Measurements from ENCODE around the gene RPL39. TPM values are rescaled to one million over a fixed set of nuclear protein-coding genes. Genes with fewer than 3 reads are reported as not detected.
"Not testable (repeated sequence)": the region's sequence is repeated elsewhere in the genome, so short reads cannot be mapped to it uniquely, and the experiment has no call there.

The RPL39 gene
- 1,850 and 2,813 TPM in 2 replicates for total RNA-seq (2014; rRNA removed; shearing (Covaris generic))

DNA sequence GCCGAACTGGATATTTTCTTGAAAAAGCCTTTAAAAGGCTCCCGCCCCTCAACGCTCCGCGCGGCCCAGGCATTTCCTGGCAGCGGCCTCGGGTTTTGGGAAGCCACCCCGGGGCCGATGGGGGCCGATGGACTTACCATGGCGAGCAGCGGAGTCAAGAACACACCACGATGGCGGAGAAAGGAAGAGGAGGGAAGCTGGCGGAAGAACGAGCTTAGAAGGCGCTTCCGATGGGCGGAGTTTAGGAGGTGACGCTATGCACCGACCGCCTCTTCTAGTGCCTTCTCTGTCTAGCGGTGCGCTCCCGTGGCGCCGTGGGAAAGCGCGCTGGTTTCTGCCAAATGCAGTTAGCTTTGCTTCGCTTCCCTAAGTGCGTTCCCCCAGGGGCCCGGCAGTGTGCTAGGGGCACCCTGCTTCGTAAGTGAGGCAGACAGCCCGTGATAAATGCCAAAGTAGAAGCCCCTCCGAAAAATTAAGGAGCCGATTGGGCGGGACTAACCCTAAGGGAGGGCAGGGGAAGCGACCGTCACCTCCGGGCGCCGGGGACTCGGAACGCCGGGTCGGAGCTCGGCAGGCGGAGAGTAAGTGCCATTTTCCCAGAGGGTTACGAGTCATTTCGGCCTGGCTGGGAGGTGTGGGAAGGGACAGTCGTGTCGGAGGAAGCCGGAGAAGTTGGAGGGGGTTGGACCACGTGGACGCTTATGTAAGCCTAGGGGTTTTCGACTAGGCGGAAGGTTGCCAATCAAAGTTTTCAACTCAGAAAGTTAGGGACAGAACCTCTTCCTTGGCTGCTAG lies at the start of gene RPL39:
Gene RPL39, minus strand, starts transcription at position 194 of the 795 bp plus-strand sequence. Its CDS starts 54 bp downstream, at position 140.
- peak; percentile 91 for DNase-seq (ENCODE audit: low spot score)
- in situ Hi-C loops (cut with HindIII; ENCODE audit: low sequenced_read_pairs) = no loop called here

GRCh38 chrX:119833905-119834304 lies 42.5 kb upstream of the RPL39 start:
- no peak for DNase-seq (ENCODE audit: low spot score)
- in situ Hi-C loops (cut with HindIII; ENCODE audit: low sequenced_read_pairs) = no loop called here

- no peak for DNase-seq (ENCODE audit: low spot score)
- in situ Hi-C loops (cut with HindIII; ENCODE audit: low sequenced_read_pairs) = no loop called here
These were observed 37.0 kb upstream of the RPL39 start for GRCh38 chrX:119828446-119828845.

GRCh38 chrX:119826399-119826959 lies 35.0 kb upstream of the RPL39 start:
- DNase-seq (ENCODE audit: low spot score) = no peak
- in situ Hi-C loops (cut with HindIII; ENCODE audit: low sequenced_read_pairs) = no loop called here

DNA sequence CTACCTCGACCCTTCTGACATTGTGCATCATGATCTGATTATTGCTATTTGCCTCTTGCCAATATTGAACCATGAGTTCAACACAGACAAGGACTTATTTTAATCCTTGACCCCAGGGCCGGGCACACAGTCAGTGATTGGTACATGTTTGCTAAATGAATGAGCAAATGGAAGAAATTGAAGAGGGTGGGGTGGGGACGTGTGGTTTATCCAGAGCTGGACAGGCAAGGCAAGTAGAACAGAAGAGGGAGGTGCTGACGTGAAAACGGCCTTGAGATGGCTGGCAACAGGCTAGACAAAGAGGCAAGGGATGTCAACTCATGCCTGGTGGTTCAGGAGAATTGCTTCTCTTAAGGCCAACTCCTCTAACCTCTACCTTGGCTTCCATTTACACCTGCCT lies 32.8 kb upstream of the RPL39 start:
- DNase-seq (ENCODE audit: low spot score); in situ Hi-C loops (cut with HindIII; ENCODE audit: low sequenced_read_pairs): not testable (repeated sequence)

DNA sequence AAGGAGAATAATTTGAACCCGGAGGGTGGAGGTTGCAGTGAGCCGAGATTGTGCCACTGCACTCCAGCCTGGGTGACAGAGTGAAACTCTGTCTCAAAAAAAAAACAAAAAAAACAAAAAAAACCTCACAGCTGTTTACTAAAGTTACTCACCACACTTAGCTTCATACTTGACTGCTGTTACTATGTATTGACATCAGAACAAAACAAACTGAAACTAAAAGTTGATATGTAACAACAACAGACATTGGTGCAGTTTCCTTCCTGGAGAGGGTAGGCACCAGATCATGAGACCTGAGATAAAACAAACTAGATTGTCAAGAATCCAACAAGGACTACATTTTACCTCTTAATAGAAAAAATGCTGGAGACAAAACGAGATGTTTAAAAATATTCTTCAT lies 30.3 kb upstream of the RPL39 start:
- in situ Hi-C loops (cut with HindIII; ENCODE audit: low sequenced_read_pairs); DNase-seq (ENCODE audit: low spot score): not testable (repeated sequence)

DNA sequence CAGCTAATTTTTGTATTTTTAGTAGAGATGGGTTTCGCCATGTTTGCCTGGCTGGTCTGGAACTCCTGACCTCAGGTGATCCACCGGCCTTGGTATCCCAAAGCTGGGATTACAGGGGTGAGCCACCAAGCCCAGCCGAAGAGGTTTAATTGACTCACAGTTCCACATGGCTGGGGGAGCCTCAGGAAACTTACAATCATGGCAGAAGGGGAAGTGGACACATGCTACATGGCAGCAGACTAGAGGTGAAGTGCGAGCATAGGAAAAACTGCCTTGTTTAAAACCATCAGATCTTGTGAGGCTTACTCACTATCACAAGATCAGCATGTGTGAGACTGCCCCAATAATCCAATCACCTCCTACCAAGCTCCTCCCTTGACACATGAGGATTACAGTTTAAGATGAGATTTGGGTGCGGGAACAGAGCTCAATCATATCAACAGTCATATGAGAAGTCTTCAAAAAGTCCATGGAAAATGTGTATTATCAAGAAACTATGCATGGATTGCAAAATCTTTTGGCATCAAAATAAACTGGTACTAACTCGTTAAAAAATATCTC lies 25.8 kb upstream of the RPL39 start:
- DNase-seq (ENCODE audit: low spot score) = no peak
- in situ Hi-C loops (cut with HindIII; ENCODE audit: low sequenced_read_pairs) = no loop called here

GRCh38 chrX:119816300-119816699 lies 24.9 kb upstream of the RPL39 start:
- no peak for DNase-seq (ENCODE audit: low spot score)
- in situ Hi-C loops (cut with HindIII; ENCODE audit: low sequenced_read_pairs) = no loop called here

DNA sequence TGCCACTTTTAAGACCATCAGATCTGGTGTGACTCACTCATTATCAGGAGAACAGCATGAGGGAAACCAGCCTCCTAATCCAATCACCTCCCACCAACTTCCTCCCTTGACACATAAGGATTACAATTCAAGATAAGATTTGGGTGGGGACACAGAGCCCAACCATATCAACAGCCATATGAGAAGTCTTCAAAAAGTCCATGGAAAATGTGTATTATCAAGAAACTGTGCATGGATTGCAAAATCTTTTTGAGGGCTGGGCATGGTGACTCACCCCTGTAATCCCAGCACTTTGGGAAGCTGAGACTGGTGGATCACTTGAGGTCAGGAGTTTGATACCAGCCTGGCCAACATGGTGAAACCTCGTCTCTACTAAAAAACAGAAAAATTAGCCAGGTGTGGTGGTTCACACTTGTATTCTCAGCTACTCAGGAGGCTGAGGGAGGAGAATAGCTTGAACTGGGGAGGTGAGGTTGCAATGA lies 17.8 kb upstream of the RPL39 start:
- no peak for DNase-seq (ENCODE audit: low spot score)
- in situ Hi-C loops (cut with HindIII; ENCODE audit: low sequenced_read_pairs) = no loop called here

DNA sequence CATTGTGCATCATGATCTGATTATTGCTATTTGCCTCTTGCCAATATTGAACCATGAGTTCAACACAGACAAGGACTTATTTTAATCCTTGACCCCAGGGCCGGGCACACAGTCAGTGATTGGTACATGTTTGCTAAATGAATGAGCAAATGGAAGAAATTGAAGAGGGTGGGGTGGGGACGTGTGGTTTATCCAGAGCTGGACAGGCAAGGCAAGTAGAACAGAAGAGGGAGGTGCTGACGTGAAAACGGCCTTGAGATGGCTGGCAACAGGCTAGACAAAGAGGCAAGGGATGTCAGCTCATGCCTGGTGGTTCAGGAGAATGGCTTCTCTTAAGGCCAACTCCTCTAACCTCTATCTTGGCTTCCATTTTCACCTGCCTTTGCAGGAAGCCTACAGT lies 17.0 kb upstream of the RPL39 start:
- DNase-seq (ENCODE audit: low spot score); in situ Hi-C loops (cut with HindIII; ENCODE audit: low sequenced_read_pairs): not testable (repeated sequence)

DNA sequence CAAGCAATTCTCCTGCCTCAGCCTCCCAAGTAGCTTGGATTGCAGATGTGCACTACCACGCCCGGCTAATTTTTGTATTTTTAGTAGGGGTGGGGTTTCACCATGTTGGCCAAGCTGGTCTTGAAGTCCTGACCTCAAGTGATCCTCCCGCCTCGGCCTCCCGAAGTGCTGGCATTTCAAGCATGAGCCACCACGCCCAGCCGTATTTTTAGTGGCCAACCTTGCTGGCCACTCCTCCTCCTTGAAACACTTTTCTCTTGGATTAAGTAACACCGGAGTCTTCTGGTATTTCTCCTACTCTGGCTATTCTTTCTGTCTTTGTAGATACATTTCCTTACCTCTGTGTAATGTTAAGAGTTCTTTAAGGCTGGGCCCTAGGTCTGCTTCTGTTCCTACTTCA lies 11.1 kb upstream of the RPL39 start:
- in situ Hi-C loops (cut with HindIII; ENCODE audit: low sequenced_read_pairs) = no loop called here
- DNase-seq (ENCODE audit: low spot score) = no peak

DNA sequence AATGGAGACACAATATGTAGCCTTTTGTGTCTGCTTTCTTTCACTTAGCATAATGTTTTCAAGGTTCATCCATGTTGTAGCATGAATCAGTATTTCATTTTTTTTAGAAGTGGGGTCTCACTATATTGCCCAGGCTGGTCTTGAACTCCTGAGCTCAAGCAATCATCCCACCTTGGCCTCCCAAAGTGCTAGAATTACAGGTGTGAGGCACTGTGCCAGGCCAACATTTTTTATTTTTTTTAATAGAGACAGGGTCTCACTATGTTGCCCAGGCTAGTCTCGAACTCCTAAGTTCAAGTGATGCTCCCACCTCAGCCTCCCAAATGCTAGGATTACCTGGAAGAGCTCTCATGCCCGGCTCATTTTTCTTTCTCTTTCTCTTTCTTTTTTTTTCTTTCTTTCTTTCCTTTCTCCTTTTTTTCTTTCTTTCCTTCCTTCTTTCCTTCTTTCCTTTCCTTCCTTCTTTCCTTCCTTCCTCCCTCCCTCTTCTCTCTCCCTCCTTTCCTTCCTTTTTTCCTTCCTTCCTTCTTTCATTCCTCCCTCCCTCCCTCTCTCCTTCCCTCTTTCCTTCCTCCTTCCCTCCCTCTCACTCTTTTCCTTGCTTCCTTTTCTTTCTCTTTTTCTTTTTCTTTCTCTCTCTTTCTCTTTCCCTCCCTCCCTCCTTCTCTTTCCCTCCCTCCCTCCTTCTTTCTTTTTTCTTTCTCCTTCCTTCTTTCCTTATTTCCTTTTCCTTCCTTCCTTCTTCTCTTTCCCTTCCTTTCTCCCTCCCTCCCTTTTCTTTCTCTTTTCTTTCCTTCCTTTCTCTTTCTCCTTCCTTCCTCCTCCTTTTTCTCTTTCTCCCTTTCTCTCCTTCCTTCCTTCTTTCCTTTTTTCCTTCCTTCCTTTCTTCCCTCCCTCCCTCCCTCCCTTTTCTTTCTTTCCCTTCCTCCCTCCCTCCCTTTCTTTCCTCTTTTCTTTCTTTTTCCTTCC lies 10.1 kb upstream of the RPL39 start:
- no peak for DNase-seq (ENCODE audit: low spot score)
- in situ Hi-C loops (cut with HindIII; ENCODE audit: low sequenced_read_pairs) = no loop called here

GRCh38 chrX:119790977-119791436 lies 423 bp downstream of the RPL39 start:
- peak; percentile 32 for DNase-seq (ENCODE audit: low spot score)
- in situ Hi-C loops (cut with HindIII; ENCODE audit: low sequenced_read_pairs) = no loop called here

GRCh38 chrX:119784747-119785446 lies 6.5 kb downstream of the RPL39 start:
- in situ Hi-C loops (cut with HindIII; ENCODE audit: low sequenced_read_pairs) = no loop called here
- peak; percentile 13 for DNase-seq (ENCODE audit: low spot score)

GRCh38 chrX:119783026-119783425 lies 8.4 kb downstream of the RPL39 start:
- DNase-seq (ENCODE audit: low spot score) = no peak
- in situ Hi-C loops (cut with HindIII; ENCODE audit: low sequenced_read_pairs) = no loop called here

DNA sequence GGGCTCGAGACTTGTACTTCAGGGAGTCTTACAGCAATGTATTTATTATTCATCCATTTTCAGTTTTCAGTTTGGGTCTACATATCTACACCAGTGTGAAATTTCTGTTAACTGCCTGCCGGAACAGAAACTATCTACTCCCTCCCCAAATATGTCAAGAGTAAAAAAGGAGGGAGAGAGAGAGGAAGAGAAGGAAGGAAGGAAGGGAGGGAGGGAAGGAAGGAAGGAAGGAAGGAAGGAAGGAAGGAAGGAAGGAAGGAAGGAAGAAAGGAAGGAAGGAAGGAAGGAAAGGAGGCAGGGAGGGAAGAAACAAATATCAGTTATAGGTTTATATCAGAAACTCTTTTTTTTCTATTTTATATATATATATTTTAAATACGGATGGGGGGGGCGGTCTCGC lies 12.6 kb downstream of the RPL39 start:
- in situ Hi-C loops (cut with HindIII; ENCODE audit: low sequenced_read_pairs) = no loop called here

GRCh38 chrX:119775517-119776238 lies 15.8 kb downstream of the RPL39 start:
- in situ Hi-C loops (cut with HindIII; ENCODE audit: low sequenced_read_pairs) = no loop called here
- no peak for DNase-seq (ENCODE audit: low spot score)

More for the DNA sequence above, 12.6 kb downstream of the RPL39 start:
- no peak for DNase-seq (ENCODE audit: low spot score)

GRCh38 chrX:119769388-119769787 lies 22.0 kb downstream of the RPL39 start:
- DNase-seq (ENCODE audit: low spot score); in situ Hi-C loops (cut with HindIII; ENCODE audit: low sequenced_read_pairs): not testable (repeated sequence)
